Mesangial cell (primary cell): ENCODE measurements around the gene RFX7. TPM values are rescaled to one million over a fixed set of nuclear protein-coding genes. Genes with fewer than 3 reads are reported as not detected.

ENCODE experiments used
- total RNA-seq: library from RNA; depleted of rRNA; stranded (reverse); fragments of >200 nt; gene quantifications from 2 replicates; pipeline ENCODE4 v1.2.3, GENCODE V29; 2015

Gene RFX7
- total RNA-seq: 7.5 and 9.0 TPM in 2 replicates

GRCh38 chr15:56243163-56244037 is at the start of gene RFX7:
TSS of gene RFX7 (minus strand) at chr15:56243879. CDS start at chr15:56243285, 594 bp downstream.

Other genes with a start within 250 kb of the RFX7 start
- 1.6 and 3.1 TPM in 2 replicates for gene TEX9, start 121.5 kb upstream of the RFX7 start, total RNA-seq
- 1.1 and 1.5 TPM in 2 replicates for gene MNS1, start 221.3 kb upstream of the RFX7 start, total RNA-seq